Raji (cell line): ENCODE data around the gene VIL1.

Source experiments
- POLR2A ChIP-seq: IDR thresholded peaks from 2 replicates; pipeline ENCODE4 v1.6.1; 2011; ENCODE audit warnings: low read depth, low read length, control low read depth; ENCODE audit not compliant: insufficient read depth

Gene VIL1

DNA sequence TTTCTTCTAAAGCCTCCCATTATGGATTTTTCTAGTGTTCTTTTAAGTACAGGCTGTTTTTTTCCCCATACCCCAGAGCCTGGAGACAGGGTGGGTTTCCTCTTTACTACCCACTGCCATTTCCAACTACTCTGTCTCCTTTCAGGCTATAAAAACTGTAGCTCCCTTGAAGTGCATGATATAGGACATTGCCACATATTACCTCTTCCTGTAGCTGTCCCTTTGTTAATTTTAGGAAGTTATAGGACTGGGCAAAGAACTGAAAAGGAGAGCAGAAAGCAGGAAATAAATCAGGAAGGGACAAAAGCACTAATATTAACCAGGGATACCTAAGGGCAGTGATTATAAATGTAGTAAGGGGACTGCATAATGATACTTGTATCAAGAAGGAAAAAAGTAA, 54.1 kb downstream of the VIL1 start:
- TF ChIP-seq POLR2A, result no peak

DNA sequence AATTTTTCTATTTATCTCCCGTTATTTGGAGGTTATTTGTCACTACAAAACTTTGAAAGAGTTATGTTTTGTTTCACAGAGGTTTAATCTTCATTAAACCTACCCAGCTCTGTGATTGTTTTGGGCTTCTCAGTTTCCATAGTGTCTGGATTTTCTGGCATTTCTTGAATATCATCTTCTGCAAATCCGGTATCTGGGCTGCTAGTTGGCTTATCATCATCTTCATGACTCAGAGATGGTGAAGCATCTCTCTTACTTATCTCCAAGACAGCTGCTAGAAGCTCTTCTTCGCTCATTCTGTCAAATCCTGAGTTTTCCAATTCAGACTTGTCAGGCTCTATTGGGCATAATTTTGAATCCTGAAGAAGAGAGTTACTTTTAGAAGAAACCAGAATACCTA, 55.6 kb downstream of the VIL1 start:
- TF ChIP-seq POLR2A, result no peak

DNA sequence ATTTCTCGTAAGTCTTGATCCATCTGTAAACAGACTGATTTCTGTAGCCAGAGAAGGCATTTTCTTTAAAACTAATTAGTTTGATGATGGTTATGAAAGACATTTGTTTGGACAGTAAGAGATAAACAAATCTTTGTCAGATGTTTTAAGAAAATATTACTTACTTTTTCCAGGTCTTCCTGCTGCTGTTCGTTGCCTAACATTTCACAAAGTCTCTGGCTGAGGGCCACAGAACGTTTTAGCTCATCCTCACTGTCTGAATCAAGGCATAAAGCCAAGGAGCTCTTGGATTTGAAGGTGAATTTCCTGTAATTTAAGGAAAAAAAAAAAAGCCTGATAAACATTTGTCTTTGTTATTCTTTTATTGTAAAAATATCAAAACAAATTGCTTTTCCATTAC, 57.8 kb downstream of the VIL1 start:
- no peak; the same call in 1 of the 2 replicates for TF ChIP-seq POLR2A

DNA sequence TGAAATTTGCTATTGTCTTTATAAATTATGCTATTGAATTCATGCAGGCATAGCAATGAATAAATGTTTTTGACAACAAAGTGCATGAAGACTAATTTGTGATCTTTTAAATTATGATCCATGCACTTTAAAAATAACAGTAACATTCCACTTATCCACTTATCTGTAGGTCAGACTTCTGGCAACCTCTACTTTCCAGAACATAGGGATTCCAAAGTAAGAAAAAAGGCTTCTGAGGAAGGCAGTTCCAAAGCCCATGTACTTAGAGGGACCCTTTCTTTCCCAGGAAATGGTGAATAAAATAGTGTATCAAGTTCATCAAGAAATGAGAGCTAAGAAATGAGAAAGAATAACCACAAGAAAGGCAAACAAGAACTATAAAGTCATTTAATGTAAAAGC, 58.3 kb downstream of the VIL1 start:
- no peak for TF ChIP-seq POLR2A

DNA sequence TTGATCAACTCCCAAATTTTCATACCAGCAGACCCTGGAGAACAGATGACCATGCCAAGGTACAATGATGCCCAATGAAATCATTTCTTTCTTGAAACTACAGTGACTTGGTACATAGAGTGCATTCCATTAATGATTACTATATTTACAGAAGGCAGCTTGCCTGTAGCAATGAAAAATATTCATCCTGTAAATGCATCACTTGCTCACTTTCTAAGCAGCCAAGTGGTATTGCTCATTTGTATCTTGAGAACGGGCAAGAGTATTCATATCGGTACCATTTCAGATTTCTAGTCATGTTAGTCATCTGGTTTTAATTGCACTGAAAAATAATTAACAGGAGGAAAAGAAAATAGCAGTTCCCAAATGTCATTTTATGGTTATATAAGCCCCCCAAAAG, 59.6 kb downstream of the VIL1 start:
- TF ChIP-seq POLR2A, result no peak

DNA sequence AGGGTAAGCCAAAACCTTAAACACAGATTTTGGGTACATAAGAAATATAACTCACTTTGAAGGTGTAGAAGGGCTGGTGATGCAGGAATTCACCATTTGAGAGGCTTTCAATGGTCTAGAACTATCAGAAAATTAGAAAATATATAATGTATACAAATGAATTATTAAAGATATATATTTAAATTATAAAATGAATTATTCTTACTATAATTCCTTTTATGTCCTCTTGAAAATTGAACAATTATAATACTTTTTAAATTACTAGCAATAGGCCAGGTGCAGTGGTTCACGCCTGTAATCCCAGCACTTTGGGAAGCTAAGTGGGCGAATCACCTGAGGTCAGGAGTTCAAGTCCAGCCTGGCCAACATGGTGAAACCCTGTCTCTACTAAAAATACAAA, 60.7 kb downstream of the VIL1 start:
- no peak for TF ChIP-seq POLR2A

DNA sequence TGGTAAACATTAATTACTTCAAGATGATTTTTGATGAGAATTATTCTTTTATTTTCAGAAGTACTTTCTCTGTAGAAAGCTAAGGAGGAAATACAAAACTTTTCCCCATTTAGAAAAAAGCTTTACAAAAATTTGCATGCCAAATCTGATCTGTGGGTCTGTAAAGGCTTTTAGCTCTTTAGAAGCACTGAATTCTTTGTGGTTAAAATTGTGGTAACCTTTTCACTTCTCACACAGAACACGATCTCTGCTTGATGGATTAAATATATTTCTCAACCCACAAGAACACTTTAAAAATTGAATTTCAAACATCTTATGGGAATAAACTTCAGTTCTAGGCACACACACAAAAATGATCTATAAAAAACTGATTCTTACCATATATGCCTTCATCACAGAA, 63.7 kb downstream of the VIL1 start:
- TF ChIP-seq POLR2A, result no peak

DNA sequence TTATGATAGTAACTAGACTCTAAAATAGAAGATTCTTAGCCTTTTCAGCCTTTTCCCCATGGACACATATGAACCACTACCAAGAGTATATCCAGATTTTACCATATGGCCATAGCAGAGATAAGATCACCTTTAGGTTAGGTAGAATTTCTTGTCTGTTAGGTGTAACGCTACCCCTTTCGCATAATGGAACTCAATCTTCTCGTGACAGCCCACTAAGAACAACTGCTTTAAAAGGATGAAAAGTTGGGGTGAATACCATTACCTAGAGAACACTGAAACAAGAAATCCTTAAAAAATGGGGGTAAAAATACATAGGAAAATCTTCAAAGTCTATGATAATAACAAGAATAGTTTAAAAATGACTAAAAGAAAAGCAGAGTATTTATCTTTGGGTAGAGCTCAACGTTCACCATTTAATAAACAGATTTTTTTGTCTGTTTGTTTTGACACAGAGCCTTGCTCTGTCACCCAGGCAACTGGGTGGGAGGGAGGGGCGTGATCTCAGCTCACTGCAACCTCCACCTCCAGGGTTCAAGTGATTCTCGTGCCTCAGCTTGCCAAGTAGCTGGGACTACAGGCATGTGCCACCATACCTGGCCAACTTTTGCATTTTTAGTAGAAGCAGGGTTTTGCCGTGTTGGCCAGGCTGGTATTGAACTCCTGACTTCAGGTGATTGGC, 67.2 kb downstream of the VIL1 start:
- no peak for TF ChIP-seq POLR2A

DNA sequence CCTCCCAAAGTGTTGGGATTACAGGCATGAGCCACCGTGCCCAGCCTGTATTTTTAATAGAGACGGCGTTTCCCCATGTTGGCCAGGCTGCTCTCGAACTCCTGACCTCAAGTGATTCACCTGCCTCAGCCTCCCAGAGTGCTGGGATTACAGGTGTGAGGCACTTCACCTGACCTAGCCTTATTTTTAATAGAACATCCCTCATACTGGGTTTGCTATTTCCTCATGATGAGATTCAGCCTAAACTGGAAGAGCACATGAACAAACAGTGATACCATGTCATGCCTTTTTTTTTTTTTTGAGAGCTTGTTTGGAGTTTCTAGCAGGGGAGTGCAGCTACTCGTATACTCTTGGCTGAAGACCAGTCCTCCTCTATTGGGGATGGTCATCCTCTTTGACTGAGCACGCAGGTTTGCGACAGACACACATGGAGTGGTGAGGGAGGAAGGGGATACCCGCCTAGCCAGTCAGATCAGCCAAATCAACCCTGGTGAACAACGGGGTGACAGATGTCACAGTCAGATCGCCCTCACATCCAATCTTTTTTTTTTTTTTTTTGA, 81.7 kb downstream of the VIL1 start:
- TF ChIP-seq POLR2A, result no peak

DNA sequence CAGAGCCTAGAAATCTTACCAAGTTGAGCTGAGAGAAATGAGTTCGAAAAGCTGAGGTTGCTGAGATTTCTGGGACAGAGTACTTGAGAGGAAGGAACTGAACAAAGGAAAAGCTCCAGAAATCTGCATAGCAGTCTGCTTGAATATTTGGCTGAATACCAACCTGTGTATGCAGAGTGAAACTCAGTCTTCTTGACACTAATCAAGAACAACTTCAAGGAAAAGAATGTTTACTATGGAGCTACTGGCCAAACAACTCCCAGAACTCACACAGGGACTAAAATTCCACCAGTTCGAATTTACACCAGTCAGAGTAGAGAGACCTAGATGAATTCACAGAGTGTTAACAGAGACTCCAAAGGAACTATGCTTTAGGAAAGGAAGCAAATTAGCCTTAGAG, 82.7 kb downstream of the VIL1 start:
- no peak for TF ChIP-seq POLR2A
